Activated effector memory CD4-positive, alpha-beta T cell treated with anti-CD3 and anti-CD28 coated beads, Interleukin-2, amount 50 U/mL, for 16 hours (primary cell): ENCODE results near the gene DCDC2B.

Experiments
- DNase-seq: peaks from one replicate; pipeline ENCODE4 v3.0.0-alpha.2; 2020

DCDC2B gene

GRCh38 chr1:32263744-32264143, 54.9 kb downstream of the DCDC2B start:
- no peak for DNase-seq
